HEK293 (cell line): ENCODE results near the gene SCAF1.

Source experiments
- BCL6B ChIP-seq: fragments of 450-650 bp; formaldehyde crosslinking; IDR thresholded peaks from 2 replicates; pipeline ENCODE4 v1.5.1; 2017; ENCODE audit warnings: missing biosample characterization, missing genetic modification characterization
- CTCF ChIP-seq: fragments of 450-650 bp; formaldehyde crosslinking; IDR thresholded peaks from 2 replicates; pipeline ENCODE4 v1.5.1; 2016; ENCODE audit warnings: missing biosample characterization, missing genetic modification characterization
- GLIS1 ChIP-seq: fragments of 450-650 bp; formaldehyde crosslinking; IDR thresholded peaks from 2 replicates; pipeline ENCODE4 v1.5.1; 2016; ENCODE audit warnings: missing biosample characterization, missing genetic modification characterization
- GLIS2 ChIP-seq: fragments of 450-650 bp; formaldehyde crosslinking; IDR thresholded peaks from 2 replicates; pipeline ENCODE4 v1.5.1; 2016; ENCODE audit warnings: missing biosample characterization, missing genetic modification characterization
- INSM2 ChIP-seq: fragments of 450-650 bp; formaldehyde crosslinking; IDR thresholded peaks from 2 replicates; pipeline ENCODE4 v1.5.1; 2016; ENCODE audit warnings: missing biosample characterization, missing genetic modification characterization
- KLF1 ChIP-seq: fragments of 450-650 bp; formaldehyde crosslinking; IDR thresholded peaks from 2 replicates; pipeline ENCODE4 v1.5.1; 2016; ENCODE audit warnings: missing biosample characterization, missing genetic modification characterization
- KLF7 ChIP-seq: fragments of 450-650 bp; formaldehyde crosslinking; IDR thresholded peaks from 2 replicates; pipeline ENCODE4 v1.5.1; 2016; ENCODE audit warnings: missing biosample characterization, missing genetic modification characterization, borderline replicate concordance
- KLF8 ChIP-seq: fragments of 450-650 bp; formaldehyde crosslinking; IDR thresholded peaks from 2 replicates; pipeline ENCODE4 v1.5.1; 2016; ENCODE audit warnings: missing biosample characterization, missing genetic modification characterization
- PATZ1 ChIP-seq: fragments of 450-650 bp; formaldehyde crosslinking; IDR thresholded peaks from 2 replicates; pipeline ENCODE4 v1.5.1; 2016; ENCODE audit warnings: missing biosample characterization, missing genetic modification characterization
- SCRT2 ChIP-seq: fragments of 450-650 bp; formaldehyde crosslinking; IDR thresholded peaks from 2 replicates; pipeline ENCODE4 v1.5.1; 2016; ENCODE audit warnings: missing biosample characterization, missing genetic modification characterization
- YY2 ChIP-seq: fragments of 450-650 bp; formaldehyde crosslinking; IDR thresholded peaks from 2 replicates; pipeline ENCODE4 v1.5.1; 2016; ENCODE audit warnings: missing biosample characterization, missing genetic modification characterization
- ZBTB1 ChIP-seq: fragments of 450-650 bp; formaldehyde crosslinking; IDR thresholded peaks from 2 replicates; pipeline ENCODE4 v1.5.1; 2016; ENCODE audit warnings: missing biosample characterization, missing genetic modification characterization
- ZNF157 ChIP-seq: fragments of 450-650 bp; formaldehyde crosslinking; IDR thresholded peaks from 2 replicates; pipeline ENCODE4 v1.5.1; 2016; ENCODE audit warnings: missing biosample characterization, missing genetic modification characterization
- ZNF214 ChIP-seq: fragments of 450-650 bp; formaldehyde crosslinking; IDR thresholded peaks from 2 replicates; pipeline ENCODE4 v1.5.1; 2017; ENCODE audit warnings: missing biosample characterization, mild to moderate bottlenecking, missing genetic modification characterization, borderline replicate concordance
- ZNF248 ChIP-seq: fragments of 450-650 bp; formaldehyde crosslinking; IDR thresholded peaks from 2 replicates; pipeline ENCODE4 v1.5.1; 2017; ENCODE audit warnings: missing biosample characterization, missing genetic modification characterization
- ZNF280C ChIP-seq: fragments of 450-650 bp; formaldehyde crosslinking; IDR thresholded peaks from 2 replicates; pipeline ENCODE4 v1.5.1; 2016; ENCODE audit warnings: missing biosample characterization, missing genetic modification characterization
- ZNF302 ChIP-seq: fragments of 450-650 bp; formaldehyde crosslinking; IDR thresholded peaks from 2 replicates; pipeline ENCODE4 v1.5.1; 2016; ENCODE audit warnings: missing biosample characterization, missing genetic modification characterization, low read depth
- ZNF311 ChIP-seq: fragments of 450-650 bp; formaldehyde crosslinking; IDR thresholded peaks from 2 replicates; pipeline ENCODE4 v1.5.1; 2017; ENCODE audit warnings: missing biosample characterization, missing genetic modification characterization, borderline replicate concordance
- ZNF366 ChIP-seq: fragments of 450-650 bp; formaldehyde crosslinking; conservative IDR thresholded peaks from 2 replicates; pipeline ENCODE4 v1.5.1; 2016; ENCODE audit warnings: missing biosample characterization, missing genetic modification characterization
- ZNF398 ChIP-seq: fragments of 450-650 bp; formaldehyde crosslinking; IDR thresholded peaks from 2 replicates; pipeline ENCODE4 v1.5.1; 2017; ENCODE audit warnings: missing biosample characterization, missing genetic modification characterization
- ZNF416 ChIP-seq: fragments of 450-650 bp; formaldehyde crosslinking; IDR thresholded peaks from 2 replicates; pipeline ENCODE4 v1.5.1; 2016; ENCODE audit warnings: missing biosample characterization, missing genetic modification characterization
- ZNF629 ChIP-seq: fragments of 450-650 bp; formaldehyde crosslinking; IDR thresholded peaks from 2 replicates; pipeline ENCODE4 v1.5.1; 2017; ENCODE audit warnings: missing biosample characterization, missing genetic modification characterization
- ZNF639 ChIP-seq: fragments of 450-650 bp; formaldehyde crosslinking; IDR thresholded peaks from 2 replicates; pipeline ENCODE4 v1.5.1; 2016; ENCODE audit warnings: missing biosample characterization, missing genetic modification characterization
- ZNF658 ChIP-seq: fragments of 450-650 bp; formaldehyde crosslinking; IDR thresholded peaks from 2 replicates; pipeline ENCODE4; 2016; ENCODE audit warnings: missing biosample characterization, missing genetic modification characterization
- ZNF677 ChIP-seq: fragments of 450-650 bp; IDR thresholded peaks from 2 replicates; pipeline ENCODE4 v1.5.0; 2018; ENCODE audit warnings: missing biosample characterization, mild to moderate bottlenecking, missing genetic modification characterization, moderate library complexity
- ZSCAN23 ChIP-seq: fragments of 450-650 bp; formaldehyde crosslinking; IDR thresholded peaks from 2 replicates; pipeline ENCODE4 v1.5.1; 2016; ENCODE audit warnings: missing biosample characterization, missing genetic modification characterization

The SCAF1 gene

GRCh38 chr19:49637821-49638738 is 3.9 kb upstream of the SCAF1 start (continued):
- peak; percentile 71 for TF ChIP-seq GLIS2 (tag by site-specific recombination)
- TF ChIP-seq KLF1: peak; percentile 86
- TF ChIP-seq BCL6B: no peak
- no peak for TF ChIP-seq ZNF639 (tag by site-specific recombination)
- TF ChIP-seq INSM2 (tag by site-specific recombination): no peak
- no peak for TF ChIP-seq ZNF658 (tag by site-specific recombination)
- no peak for TF ChIP-seq ZNF311 (tag by site-specific recombination)
- no peak for TF ChIP-seq ZNF677 (tag by site-specific recombination)
- peak; percentile 91 for TF ChIP-seq ZNF398 (tag by site-specific recombination)
- no peak for TF ChIP-seq ZNF302 (tag by site-specific recombination)
- TF ChIP-seq ZNF214 (tag by site-specific recombination): no peak
- no peak for TF ChIP-seq ZBTB1 (tag by site-specific recombination)
- no peak for TF ChIP-seq SCRT2 (tag by site-specific recombination)
- TF ChIP-seq ZNF416 (tag by site-specific recombination): no peak
- no peak for TF ChIP-seq ZSCAN23 (tag by site-specific recombination)
- TF ChIP-seq ZNF629 (tag by site-specific recombination): no peak
- TF ChIP-seq ZNF280C (tag by site-specific recombination): no peak
- TF ChIP-seq GLIS1 (tag by site-specific recombination): peak; percentile 65
- no peak for TF ChIP-seq YY2
- no peak for TF ChIP-seq CTCF
- TF ChIP-seq KLF7: 0 out of 2 replicates have a peak, but pooled peaks have one; percentile 15
- TF ChIP-seq ZNF248: no peak
- no peak for TF ChIP-seq ZNF157 (tag by site-specific recombination)
- TF ChIP-seq PATZ1 (tag by site-specific recombination): peak; percentile 66
- peak; percentile 66 for TF ChIP-seq ZNF366 (tag by site-specific recombination)
- no peak for TF ChIP-seq KLF8 (tag by site-specific recombination)
